WI38 (cell line): ENCODE results near the gene BAIAP3.

Experiments used
- H3K4me3 ChIP-seq: 2 replicates; pipeline ENCODE4 v1.5.1; 2011; ENCODE audit warnings: low read depth, mild to moderate bottlenecking, control low read depth, low read length
- CTCF ChIP-seq: IDR thresholded peaks from 2 replicates; pipeline ENCODE4 v1.5.1; 2012; ENCODE audit warnings: low read depth, mild to moderate bottlenecking, control low read depth, low read length

Gene BAIAP3

DNA sequence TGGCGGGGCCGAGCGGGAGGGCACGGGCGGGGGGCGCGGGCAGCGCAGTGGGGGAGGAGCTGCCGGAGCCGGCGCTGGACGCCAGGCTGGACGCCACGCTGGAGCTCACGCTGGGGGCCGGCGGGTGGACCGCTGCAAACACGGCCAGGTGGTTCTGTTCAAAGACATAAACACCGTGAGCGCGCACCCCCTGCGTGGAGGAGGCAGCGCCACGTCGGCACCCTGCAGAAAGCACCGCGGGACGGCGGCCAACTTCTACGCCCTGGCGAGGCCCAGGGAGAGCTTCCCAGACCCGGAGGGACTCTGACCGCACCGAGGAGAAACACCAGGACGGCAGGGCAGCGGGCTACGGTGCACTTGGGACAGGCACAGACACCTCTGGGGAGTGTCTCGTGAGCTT lies 51.8 kb downstream of the BAIAP3 start:
- no peak overlapping the region for H3K4me3 ChIP-seq
- TF ChIP-seq CTCF: no peak

DNA sequence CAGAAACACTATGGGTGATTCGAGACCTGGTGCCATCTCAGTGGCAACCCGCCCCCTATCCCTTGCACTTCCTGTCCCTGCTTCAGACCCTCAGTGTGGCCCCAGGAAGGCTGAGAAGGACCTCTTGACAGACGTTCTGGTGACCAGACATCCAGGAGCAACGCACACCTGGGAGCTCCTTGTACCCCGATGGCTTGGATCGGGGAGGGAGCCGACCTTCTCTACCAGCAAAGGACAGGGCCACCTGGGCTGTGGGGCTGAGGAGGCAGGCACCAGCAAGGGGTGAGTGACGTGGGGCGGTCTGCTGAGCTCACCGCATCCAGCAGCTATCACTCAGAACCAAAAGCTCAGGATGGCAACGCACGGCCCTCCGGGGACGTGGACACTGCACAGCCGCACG lies 53.9 kb downstream of the BAIAP3 start:
- no peak for TF ChIP-seq CTCF
- H3K4me3 ChIP-seq: no peak overlapping the region

DNA sequence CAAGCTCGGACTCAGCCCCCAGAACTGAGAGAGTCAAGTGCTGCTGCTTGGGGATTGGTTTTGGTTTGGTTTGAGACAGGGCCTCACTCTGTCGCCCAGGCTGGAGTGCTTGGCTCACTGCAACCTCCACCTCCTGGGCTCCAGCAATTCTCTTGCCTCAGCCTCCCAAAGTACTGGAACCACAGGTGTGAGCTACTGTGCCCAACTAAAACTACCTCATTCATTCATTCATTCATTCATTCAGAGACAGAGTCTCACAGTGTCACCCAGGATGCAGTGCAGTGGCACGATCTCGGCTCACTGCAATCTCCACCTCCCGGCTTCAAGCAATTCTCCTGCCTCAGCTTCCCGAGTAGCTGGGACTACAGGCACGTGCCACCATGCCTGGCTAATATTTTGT lies 56.3 kb downstream of the BAIAP3 start:
- no peak overlapping the region for H3K4me3 ChIP-seq
- TF ChIP-seq CTCF: no peak

DNA sequence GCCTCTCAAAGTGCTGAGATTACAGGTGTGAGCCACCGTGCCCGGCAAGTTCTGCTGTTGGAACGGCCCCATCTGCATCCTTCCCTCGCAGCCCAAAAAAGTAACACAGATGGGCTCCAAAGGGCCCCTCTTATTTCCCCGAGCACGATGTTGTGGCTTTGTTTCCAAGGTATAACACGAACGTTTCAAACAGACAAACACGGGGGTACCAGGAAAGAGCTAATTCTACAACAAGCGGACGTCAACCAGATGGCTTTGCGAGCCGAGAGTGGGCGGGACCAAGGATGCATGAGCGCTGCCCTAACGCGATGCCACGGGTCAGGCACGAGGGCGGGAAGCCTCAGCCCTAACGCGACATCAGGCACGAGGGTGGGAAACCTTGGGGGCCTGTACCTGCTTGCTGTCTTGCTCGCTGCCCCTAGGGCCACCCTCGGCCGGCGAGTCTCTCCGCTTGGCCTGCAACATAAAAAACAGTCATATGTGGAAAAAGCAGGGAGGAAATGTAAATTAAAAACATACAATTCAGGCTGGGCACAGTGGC lies 56.9 kb downstream of the BAIAP3 start:
- no peak for TF ChIP-seq CTCF
- H3K4me3 ChIP-seq: no peak overlapping the region

GRCh38 chr16:1392826-1393225 lies 59.4 kb downstream of the BAIAP3 start:
- H3K4me3 ChIP-seq: no peak overlapping the region
- TF ChIP-seq CTCF: no peak

- TF ChIP-seq CTCF: no peak
- H3K4me3 ChIP-seq: no peak overlapping the region
Observed at GRCh38 chr16:1393613-1394176, 60.2 kb downstream of the BAIAP3 start.

DNA sequence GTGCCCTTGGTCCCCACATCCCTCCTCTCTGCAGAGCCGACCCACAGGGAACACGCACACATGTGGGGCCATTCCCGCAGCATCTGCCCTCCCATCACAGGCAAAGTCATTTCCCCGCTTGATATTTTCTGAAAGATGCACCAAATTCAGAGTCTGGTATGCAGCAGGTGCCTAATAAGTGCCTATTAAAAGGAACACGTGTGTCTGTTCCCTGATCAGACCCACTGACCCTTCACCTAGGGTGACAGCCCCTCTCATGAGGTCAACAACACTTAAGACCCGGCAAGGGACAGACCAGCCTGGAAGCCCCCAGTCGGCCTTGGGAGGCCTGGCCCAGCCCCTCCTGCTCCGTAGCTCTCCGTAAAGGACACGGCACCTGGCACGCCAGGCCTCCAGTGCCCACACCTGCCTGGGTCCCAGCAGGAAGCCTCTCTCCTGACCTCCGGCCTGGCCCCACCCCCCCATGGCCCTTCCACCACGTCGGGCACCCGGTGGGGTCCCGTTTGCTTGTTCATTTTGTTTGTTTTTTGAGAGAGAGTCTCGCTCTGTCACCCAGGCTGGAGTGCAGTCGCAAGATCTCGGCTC lies 61.0 kb downstream of the BAIAP3 start:
- no peak overlapping the region for H3K4me3 ChIP-seq
- no peak for TF ChIP-seq CTCF
